Endothelial cell of umbilical vein (primary cell): Measurements from ENCODE around the gene GEMIN7. TPM values are rescaled to one million over a fixed set of nuclear protein-coding genes. Genes with fewer than 3 reads are reported as not detected.

ENCODE experiments used
- BruUV-seq: library from RNA; stranded (reverse); fragments of 400-500 nt; replicated peaks from 2 replicates; lab custom pipeline; 2021; lab: Mats Ljungman, UMichigan
- CTCF ChIA-PET: fragments of 300-600, 350-600 bp; sonication (Branson Sonifier 250); formaldehyde crosslinking; loops from one replicate; lab custom pipeline; 2021; ENCODE audit warnings: antibody characterized with exemption, inconsistent platforms; lab: Charles Lee
- POLR2A ChIA-PET: fragments of 300-600, 350-600 bp; sonication (Branson Sonifier 250); formaldehyde crosslinking; loops from one replicate; lab custom pipeline; 2021; ENCODE audit warnings: antibody characterized with exemption, inconsistent platforms; lab: Charles Lee
- DNase-seq: peaks from one replicate; pipeline ENCODE4 v3.0.0-alpha.2; 2011; ENCODE audit warnings: low read depth, low spot score
- FAIRE-seq: peaks from 2 replicates; lab custom pipeline; 2011; peaks lifted over from hg19 to GRCh38; lab: Jason Lieb, UNC
- H2AFZ ChIP-seq: 2 replicates; pipeline ENCODE4 v1.6.0; 2012; ENCODE audit warnings: low read depth, low read length, control low read depth, inconsistent platforms
- H3K27ac ChIP-seq: 2 replicates; pipeline ENCODE4 v1.5.1; 2011; ENCODE audit warnings: low read depth, mild to moderate bottlenecking, control low read depth, low read length, moderate library complexity; ENCODE audit not compliant: insufficient read depth
- H3K27me3 ChIP-seq, 2 experiments: 2 replicates each; pipeline versions ENCODE4 v1.6.0 to v1.6.1; 2011; ENCODE audit warnings: low read length in 2 of 2, mixed read lengths in 1 of 2; ENCODE audit not compliant: control insufficient read depth in 2 of 2, insufficient read depth in 2 of 2
- H3K36me3 ChIP-seq, 2 experiments: 2 replicates in 1 of 2; 3 replicates in 1 of 2; pipeline ENCODE4 v1.5.1; 2011; ENCODE audit warnings: low read length in 2 of 2, mild to moderate bottlenecking in 1 of 2, moderate library complexity in 1 of 2; ENCODE audit not compliant: control insufficient read depth in 2 of 2, insufficient read depth in 2 of 2; ENCODE audit errors: extremely low read depth in 1 of 2
- H3K4me1 ChIP-seq: 3 replicates; pipeline ENCODE4 v1.5.1; 2011; ENCODE audit warnings: mild to moderate bottlenecking, low read length; ENCODE audit not compliant: control insufficient read depth, insufficient read depth; ENCODE audit errors: extremely low read depth
- H3K4me2 ChIP-seq: 2 replicates; pipeline ENCODE4 v1.6.1; 2011; ENCODE audit warnings: low read length, control low read depth, mixed read lengths; ENCODE audit not compliant: insufficient read depth
- H3K4me3 ChIP-seq, 3 experiments: fragments of 200-600 bp in 1 of 3; sonication (generic), shearing (Covaris generic) in 1 of 3; replicated peaks in 1 of 3; 2 replicates each; pipeline ENCODE4 v1.5.1; 2011 to 2016; ENCODE audit warnings: control low read depth in 3 of 3, low read length in 3 of 3, mild to moderate bottlenecking in 2 of 3, inconsistent platforms in 1 of 3, low read depth in 1 of 3, moderate library complexity in 1 of 3; ENCODE audit not compliant: insufficient read depth in 1 of 3
- H3K79me2 ChIP-seq: 2 replicates; pipeline ENCODE4 v1.6.0; 2012; ENCODE audit warnings: low read length, inconsistent platforms; ENCODE audit not compliant: control insufficient read depth, insufficient read depth
- H3K9ac ChIP-seq: replicated peaks from 2 replicates; pipeline ENCODE3; 2011; ENCODE audit warnings: low read length, control low read depth; ENCODE audit not compliant: insufficient read depth; ENCODE audit errors: extremely low read depth
- H3K9me1 ChIP-seq: replicated peaks from 3 replicates; pipeline ENCODE4 v1.6.0; 2011; ENCODE audit warnings: mild to moderate bottlenecking, low read length; ENCODE audit not compliant: control insufficient read depth, insufficient read depth; ENCODE audit errors: extremely low read depth
- H3K9me3 ChIP-seq: replicated peaks from 2 replicates; pipeline ENCODE4 v1.5.1; 2012; ENCODE audit warnings: low read length, inconsistent platforms; ENCODE audit not compliant: control insufficient read depth, insufficient read depth
- H4K20me1 ChIP-seq: replicated peaks from 2 replicates; pipeline ENCODE3; 2011; ENCODE audit warnings: mild to moderate bottlenecking, low read length; ENCODE audit not compliant: control insufficient read depth, insufficient read depth; ENCODE audit errors: extremely low read depth
- EZH2 ChIP-seq: IDR thresholded peaks from 2 replicates; pipeline ENCODE4 v1.6.1; 2012; ENCODE audit warnings: borderline replicate concordance, low read depth, mild to moderate bottlenecking, moderate library complexity, low read length, inconsistent platforms; ENCODE audit not compliant: severe bottlenecking
- FOS ChIP-seq: IDR thresholded peaks from 2 replicates; pipeline ENCODE4 v1.6.1; 2011; ENCODE audit warnings: mild to moderate bottlenecking, low read length, moderate library complexity, borderline replicate concordance; ENCODE audit not compliant: insufficient read depth
- GATA2 ChIP-seq: IDR thresholded peaks from 2 replicates; pipeline ENCODE4 v1.7.0; 2011; ENCODE audit warnings: low read depth, mild to moderate bottlenecking, moderate library complexity, mixed read lengths, low read length; ENCODE audit not compliant: insufficient read length, insufficient read depth
- JUN ChIP-seq: IDR thresholded peaks from 2 replicates; pipeline ENCODE4 v1.6.1; 2011; ENCODE audit warnings: borderline replicate concordance, low read depth; ENCODE audit not compliant: insufficient read length, insufficient read depth
- MYC ChIP-seq: IDR thresholded peaks from one replicate; pipeline ENCODE4 v1.6.1; 2011; ENCODE audit warnings: mild to moderate bottlenecking, low read depth, low read length
- POLR2A ChIP-seq: IDR thresholded peaks from 2 replicates; pipeline ENCODE4 v1.6.1; 2012; ENCODE audit warnings: low read depth, mild to moderate bottlenecking, control low read depth, low read length
- POLR2AphosphoS5 ChIP-seq: IDR thresholded peaks from 2 replicates; pipeline ENCODE4 v1.6.1; 2012; ENCODE audit warnings: low read depth, mild to moderate bottlenecking, control low read depth, low read length, moderate library complexity; ENCODE audit not compliant: insufficient read depth
- dilution Hi-C: fragments of 300-500 bp; cut with MboI; formaldehyde crosslinking; loops from one replicate; pipeline ENCODE4 v1.15.0; 2019; ENCODE audit warnings: low sequenced_read_pairs; ENCODE audit not compliant: extremely low pct_ligation_motif_present
- intact Hi-C: fragments of 100-400 bp; cut with micrococcal nuclease; formaldehyde crosslinking; loops from one replicate; pipeline ENCODE4 v1.10.0; 2022
- polyA plus RNA-seq, 4 experiments: library from polyadenylated mRNA; depleted of rRNA in 3 of 4; stranded (reverse) in 3 of 4; unstranded in 1 of 4; fragments of >200 nt; gene quantifications; 2 replicates each; pipeline versions ENCODE4 v1.2.1 to v1.2.3, GENCODE V29; 2011 to 2012; ENCODE audit warnings: missing spikeins in 1 of 4
- total RNA-seq: library from RNA; stranded (reverse); gene quantifications from 2 replicates; pipeline ENCODE4 v1.2.3, GENCODE V29; 2021
- TF ChIP-seq, protein P1 (sequence below), 2 donors: IDR thresholded peaks; 1 replicate in 1 of 2; 2 replicates in 1 of 2; pipeline ENCODE4 v1.5.1; 2011; ENCODE audit warnings: low read length in 2 of 2, mild to moderate bottlenecking in 2 of 2, moderate library complexity in 2 of 2, control low read depth in 1 of 2, inconsistent platforms in 1 of 2, low read depth in 1 of 2; ENCODE audit not compliant: insufficient read depth in 1 of 2; ENCODE audit errors: extremely low read depth in 1 of 2
- TF ChIP-seq, protein P2 (sequence below): IDR thresholded peaks from 2 replicates; pipeline ENCODE4 v1.6.1; 2011; ENCODE audit not compliant: insufficient read depth, insufficient read length

The GEMIN7 gene
- total and polyA plus RNA-seq, 2 donors (not counting 3 experiments of a cell fraction or from before 2014, with no cell fraction given), result 34.2 to 53.7 TPM

DNA sequence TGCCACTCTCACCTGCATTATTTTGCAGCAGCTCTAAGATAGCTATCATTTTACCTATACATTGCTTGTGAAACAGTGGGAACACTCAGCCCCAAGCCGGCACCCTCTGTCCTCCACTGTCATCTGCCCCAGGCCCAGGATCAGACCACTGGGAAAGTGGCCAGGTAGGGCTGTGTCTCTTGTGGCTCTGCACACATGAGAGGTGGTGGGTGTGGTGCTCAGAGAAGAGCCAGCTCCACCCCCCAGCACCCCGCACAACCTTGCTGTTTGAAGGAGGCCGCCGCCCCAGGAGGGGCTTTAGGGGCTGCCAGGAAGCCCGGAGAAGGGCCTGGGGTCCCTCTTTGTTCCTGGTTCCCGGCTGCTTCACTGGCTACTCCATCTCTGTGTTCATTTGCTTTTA lies 40.5 kb downstream of the GEMIN7 start:
- POLR2A ChIA-PET, result no interaction called here
- TF ChIP-seq, protein P1, sequence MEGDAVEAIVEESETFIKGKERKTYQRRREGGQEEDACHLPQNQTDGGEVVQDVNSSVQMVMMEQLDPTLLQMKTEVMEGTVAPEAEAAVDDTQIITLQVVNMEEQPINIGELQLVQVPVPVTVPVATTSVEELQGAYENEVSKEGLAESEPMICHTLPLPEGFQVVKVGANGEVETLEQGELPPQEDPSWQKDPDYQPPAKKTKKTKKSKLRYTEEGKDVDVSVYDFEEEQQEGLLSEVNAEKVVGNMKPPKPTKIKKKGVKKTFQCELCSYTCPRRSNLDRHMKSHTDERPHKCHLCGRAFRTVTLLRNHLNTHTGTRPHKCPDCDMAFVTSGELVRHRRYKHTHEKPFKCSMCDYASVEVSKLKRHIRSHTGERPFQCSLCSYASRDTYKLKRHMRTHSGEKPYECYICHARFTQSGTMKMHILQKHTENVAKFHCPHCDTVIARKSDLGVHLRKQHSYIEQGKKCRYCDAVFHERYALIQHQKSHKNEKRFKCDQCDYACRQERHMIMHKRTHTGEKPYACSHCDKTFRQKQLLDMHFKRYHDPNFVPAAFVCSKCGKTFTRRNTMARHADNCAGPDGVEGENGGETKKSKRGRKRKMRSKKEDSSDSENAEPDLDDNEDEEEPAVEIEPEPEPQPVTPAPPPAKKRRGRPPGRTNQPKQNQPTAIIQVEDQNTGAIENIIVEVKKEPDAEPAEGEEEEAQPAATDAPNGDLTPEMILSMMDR (IDR thresholded peaks at IDR 0.05; ENCODE audit: extremely low read depth in 1 of 2, insufficient read depth in 1 of 2, low read depth in 1 of 2, low read length in 2 of 2), result no peak
- TF ChIP-seq GATA2, result no peak
- no peak for TF ChIP-seq MYC
- TF ChIP-seq POLR2AphosphoS5, result no peak
- no peak for TF ChIP-seq POLR2A
- TF ChIP-seq, protein P2, sequence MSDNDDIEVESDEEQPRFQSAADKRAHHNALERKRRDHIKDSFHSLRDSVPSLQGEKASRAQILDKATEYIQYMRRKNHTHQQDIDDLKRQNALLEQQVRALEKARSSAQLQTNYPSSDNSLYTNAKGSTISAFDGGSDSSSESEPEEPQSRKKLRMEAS, result no peak
- TF ChIP-seq FOS, result no peak
- TF ChIP-seq JUN, result no peak
- TF ChIP-seq EZH2, result no peak
- CTCF ChIA-PET, result interaction anchor here (1.6 kb wide), 1 partner anchor 11 kb away, joined by 6 read pairs; no protein-coding TSS in a partner anchor
- DNase-seq, result no peak
- Histone ChIP-seq H2AFZ (no peak overlapping the region), H3K4me3 (no peak overlapping the region), H3K27me3 (no peaks in the 10 kb centered on the region), H3K4me2 (no peak overlapping the region), H3K9me3 (no peaks in the 10 kb centered on the region), H4K20me1 (no peaks in the 10 kb centered on the region), H3K79me2 (peaks cover 32% of the 10 kb centered on the region), H3K36me3 (no peaks in the 10 kb centered on the region), H3K9me1 (no peaks in the 10 kb centered on the region), H3K4me1 (no peaks in the 10 kb centered on the region), H3K9ac (no peak overlapping the region), H3K27ac (no peak overlapping the region)
- intact Hi-C loops, result no loop called here
- no peak for FAIRE-seq
- no TSS peak for BruUV-seq
- dilution Hi-C loops, result no loop called here
